GM21529 (cell line): ENCODE data around the gene OR2B6.

ENCODE experiments used
- ATAC-seq: cut with Tn5 transposase; IDR thresholded peaks from one replicate; pipeline ENCODE4 v1.9.1; 2021; ENCODE audit not compliant: unreplicated experiment

OR2B6 gene

GRCh38 chr6:27994616-27995015, 37.6 kb downstream of the OR2B6 start:
- ATAC-seq: no peak

DNA sequence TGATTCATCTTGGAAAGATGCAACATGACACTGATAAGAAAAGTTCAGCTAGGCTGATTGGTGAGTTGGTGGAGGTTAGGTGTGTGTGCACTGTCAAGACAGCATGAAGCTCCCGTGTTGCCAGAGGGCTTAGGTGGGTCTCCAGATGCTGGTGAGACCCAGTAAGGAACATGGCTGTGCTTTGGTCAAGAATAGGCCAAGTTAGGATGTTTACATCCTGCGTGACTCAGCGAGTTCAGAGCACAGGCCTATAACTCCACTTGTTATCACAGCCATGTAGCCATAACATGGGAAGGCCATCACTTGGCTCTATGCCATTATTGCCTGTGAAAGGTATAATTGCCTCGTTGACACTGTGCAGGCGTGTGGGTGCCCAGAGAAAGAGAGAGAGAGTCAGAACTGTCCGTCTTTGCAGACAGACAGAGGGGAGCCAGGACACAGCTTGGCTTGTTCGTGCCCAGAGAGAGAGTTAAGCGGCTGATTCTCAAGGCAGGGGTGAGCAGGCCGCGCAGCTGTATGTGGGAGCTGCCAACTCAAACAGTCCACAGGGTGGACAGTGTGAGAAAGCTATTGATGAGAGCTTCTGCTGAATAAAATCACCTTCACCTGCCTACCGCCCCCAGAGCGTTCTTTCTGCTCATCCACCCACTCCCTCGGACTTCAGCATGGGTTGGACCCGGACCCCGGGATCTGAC, 43.5 kb downstream of the OR2B6 start:
- no peak for ATAC-seq

DNA sequence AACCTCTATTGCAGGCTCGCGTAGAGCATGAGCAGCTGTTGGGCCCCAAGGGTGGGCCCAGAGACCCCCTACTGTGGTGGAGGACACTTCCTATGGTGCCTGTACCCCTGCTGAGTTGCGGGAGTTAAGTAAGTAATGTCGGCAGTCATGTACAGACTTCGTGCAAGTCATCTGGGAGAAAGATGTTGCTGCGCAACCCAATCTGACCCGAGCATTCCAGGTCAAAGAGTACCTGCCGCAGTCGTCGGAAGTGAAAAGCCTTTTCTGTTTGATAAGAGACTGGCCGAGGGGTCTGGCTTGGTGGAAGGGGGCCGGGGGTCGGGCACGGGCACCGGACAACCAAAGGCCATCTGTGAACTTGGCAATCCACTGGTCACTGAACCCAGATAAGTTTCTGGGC, 44.3 kb downstream of the OR2B6 start:
- no peak for ATAC-seq

GRCh38 chr6:28001751-28002150, 44.7 kb downstream of the OR2B6 start:
- no peak for ATAC-seq

DNA sequence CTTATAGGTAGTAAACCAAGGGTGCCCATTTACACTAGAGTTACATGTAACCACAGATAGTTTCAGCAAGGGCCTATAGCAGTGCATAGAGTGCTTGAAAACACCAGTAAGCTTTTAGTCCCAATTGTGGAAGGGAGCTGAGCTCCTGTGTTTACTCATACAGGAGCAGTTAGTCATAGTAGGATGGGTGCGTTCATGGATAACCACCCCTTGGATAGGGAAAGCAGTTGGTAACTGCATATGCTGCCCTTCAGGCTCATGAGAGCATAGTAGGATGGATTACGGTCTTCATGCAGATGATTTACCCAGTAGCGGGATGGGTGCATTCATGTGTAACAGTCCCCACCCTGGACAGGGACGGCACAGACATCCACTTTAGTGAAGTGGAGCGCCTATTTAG, 45.1 kb downstream of the OR2B6 start:
- no peak for ATAC-seq

- no peak for ATAC-seq
Observed at GRCh38 chr6:28003059-28003458, 46.0 kb downstream of the OR2B6 start.

DNA sequence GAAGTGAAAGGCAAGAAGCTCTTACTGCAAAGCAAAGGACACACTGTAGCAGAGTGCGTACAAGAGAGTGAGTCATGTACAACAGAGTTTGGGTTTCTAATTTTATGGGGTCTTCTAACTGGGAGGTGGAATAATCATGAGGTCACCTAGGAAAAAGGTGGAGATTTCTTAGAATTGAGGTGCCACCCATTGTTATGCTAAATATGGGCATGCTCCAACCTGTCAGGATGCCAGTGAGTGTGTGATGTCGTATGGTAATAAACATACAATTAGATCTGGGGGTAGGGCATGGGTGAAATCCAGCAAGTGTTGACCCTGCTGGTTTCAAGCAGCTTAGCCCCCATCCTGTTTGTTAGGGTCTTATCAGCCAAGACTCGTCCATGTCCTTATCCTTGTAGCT, 46.6 kb downstream of the OR2B6 start:
- no peak for ATAC-seq

GRCh38 chr6:28004350-28005151, 47.5 kb downstream of the OR2B6 start:
- ATAC-seq: no peak

DNA sequence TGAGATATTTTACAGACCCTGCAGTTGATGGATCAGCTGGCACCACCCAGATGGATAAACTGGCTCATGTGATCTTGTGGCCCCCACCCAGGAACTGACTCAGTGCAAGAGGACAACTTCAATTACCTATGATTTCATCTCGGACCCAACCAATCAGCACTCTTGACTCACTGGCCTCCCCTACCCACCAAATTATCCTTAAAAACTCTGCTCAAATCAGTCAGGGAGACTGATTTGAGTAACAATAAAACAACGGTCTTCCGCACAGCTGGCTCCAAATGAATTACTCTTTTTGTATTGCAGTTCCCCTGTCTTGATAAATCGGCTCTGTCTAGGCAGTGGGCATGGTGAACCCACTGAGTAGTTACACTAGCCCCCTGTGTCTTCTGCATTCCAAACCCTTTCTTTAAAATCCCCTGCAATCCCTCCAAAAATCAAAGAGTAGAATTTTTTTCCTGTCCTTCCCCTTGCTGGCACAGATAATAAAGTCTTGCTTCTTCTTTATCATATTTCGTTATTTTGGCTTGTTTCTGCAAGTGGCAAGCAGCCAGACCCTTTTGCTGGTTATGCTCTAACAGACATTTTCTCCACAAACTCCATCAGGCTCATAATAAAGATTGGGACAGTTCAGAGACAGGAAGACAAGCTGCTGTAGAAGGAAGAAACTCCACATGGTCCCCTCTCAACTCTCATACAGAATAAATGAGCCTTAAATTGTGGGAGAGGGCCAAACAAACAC, 48.3 kb downstream of the OR2B6 start:
- no peak for ATAC-seq

DNA sequence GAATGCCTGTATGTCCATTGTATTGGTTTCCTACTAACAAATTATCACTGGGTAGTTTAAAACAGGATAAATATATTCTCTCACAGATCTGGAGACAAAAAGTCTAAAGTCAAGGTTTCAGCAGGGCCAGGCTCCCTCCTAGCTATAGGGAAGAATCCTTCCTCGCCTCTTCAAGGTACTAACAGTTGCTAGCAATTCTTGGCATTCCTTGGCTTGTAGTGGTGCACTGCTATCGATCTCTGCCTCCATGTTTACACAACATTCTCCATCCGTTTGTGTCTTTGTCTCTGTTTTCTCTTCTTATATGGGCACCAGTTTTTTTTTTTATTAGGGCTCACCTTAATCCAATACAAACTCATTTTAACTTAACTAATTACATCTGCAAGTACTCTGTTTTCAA, 48.9 kb downstream of the OR2B6 start:
- no peak for ATAC-seq
